ENCODE data around the gene AMPD2. TPM values are rescaled to one million over a fixed set of nuclear protein-coding genes. Genes with fewer than 3 reads are reported as not detected.
"Not testable (repeated sequence)": the region's sequence is repeated elsewhere in the genome, so short reads cannot be mapped to it uniquely, and the experiment has no call there.

Gene AMPD2
- total RNA-seq, 1 experiment from 2014 or later = 72.3 TPM

DNA sequence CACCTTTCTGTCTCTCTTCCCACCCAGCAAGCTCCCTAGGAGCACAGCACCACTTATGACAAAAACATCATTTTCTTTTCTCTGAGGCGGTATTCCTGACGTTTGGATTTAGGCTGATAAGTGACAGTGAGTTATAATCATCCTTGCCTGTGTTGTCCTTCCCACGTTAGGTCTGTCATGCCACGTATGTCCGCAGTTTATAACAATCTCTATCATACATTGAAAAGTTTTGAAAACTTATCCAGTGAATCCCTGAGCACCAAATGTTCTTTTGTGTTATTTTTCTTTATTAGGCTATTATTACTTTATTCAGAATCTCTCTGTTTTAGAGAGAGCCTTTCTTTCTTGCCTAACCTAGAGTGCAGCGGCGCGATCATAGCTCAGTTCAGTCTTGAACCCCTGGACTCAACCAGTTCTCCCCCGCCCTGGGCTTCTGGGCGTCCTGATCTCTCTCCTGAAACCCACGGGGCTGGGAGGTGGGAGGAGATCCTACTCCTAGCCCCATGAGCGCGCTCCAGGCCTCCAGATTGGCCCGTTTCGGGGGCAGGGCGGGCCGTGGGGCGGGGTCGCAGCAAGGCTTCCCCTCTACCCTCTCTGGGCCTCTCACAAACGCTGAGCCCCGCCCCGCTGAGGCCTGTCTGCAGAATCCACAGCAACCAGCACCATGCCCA is 48.0 kb downstream of the AMPD2 start, which contains the start of gene GSTM2:
Gene GSTM2 (plus strand): TSS at position 606 of the 671 bp plus-strand sequence. CDS start 59 bp downstream, at position 665.
- Histone ChIP-seq H4K20me1 (ENCODE audit: insufficient read depth, low read depth, low read length) (no peaks in the 10 kb centered on the region), H3K9ac (ENCODE audit: low read length) (peak within 1 kb of the TSS; percentile 50), H3K27me3 (ENCODE audit: low read length) (no peaks in the 10 kb centered on the region), H3K9me3 (ENCODE audit: low read length) (no peaks in the 10 kb centered on the region), H3K4me1 (ENCODE audit: low read length) (peaks cover 27% of the 10 kb centered on the region), H3K4me2 (ENCODE audit: low read depth, low read length, poor library complexity, severe bottlenecking) (peak within 1 kb of the TSS; percentile 50), H3K4me3 (ENCODE audit: low read length) (peak within 1 kb of the TSS; percentile 51; the same call in 1 of the 2 replicates), H3K79me2 (ENCODE audit: low read length) (no peaks in the 10 kb centered on the region), H3K27ac (ENCODE audit: low read length) (no peak within 1 kb of the TSS), H3K9me2 (replicated peaks; ENCODE audit: insufficient read depth, low read length) (no peaks in the 10 kb centered on the region), H2AFZ (ENCODE audit: low read length) (peak within 1 kb of the TSS; percentile 7; the same call in 1 of the 2 replicates), H3K36me3 (ENCODE audit: insufficient read depth, low read length) (no peaks in the 10 kb centered on the region)
- peak; percentile 86 for DNase-seq

DNA sequence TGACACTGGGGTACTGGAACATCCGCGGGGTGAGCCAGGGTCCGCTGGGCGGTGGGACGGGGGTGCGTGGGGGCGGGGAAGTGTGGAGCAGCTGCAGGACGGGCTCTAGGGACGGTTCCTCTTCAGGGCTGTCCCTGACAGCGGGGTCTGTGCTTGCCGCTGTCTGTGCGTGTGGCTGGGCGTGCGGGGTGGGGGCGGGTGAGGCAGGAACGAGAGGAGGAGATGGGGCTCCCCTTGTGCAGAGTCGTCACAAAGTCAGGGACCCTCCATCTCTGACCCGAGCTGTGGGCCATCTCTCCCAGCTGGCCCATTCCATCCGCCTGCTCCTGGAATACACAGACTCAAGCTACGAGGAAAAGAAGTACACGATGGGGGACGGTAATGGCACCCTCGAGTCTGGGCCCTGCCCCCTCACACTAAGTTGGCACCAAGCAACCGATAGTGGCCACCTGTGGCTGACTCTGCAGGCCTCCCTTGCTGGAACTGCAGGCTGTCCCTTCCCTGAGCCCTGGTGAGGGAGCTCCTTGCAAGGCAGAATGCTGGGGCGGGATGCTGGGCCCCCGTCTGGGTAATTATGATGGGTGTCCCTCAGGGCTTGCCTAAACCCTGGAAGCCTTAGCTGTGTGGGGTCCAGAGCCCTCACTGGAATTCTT is 48.6 kb downstream of the AMPD2 start:
- Histone ChIP-seq H3K27me3 (ENCODE audit: low read length) (no peaks in the 10 kb centered on the region), H3K36me3 (ENCODE audit: insufficient read depth, low read length) (no peaks in the 10 kb centered on the region), H3K9me3 (ENCODE audit: low read length) (no peaks in the 10 kb centered on the region), H3K27ac (ENCODE audit: low read length) (no peak overlapping the region), H3K79me2 (ENCODE audit: low read length) (no peaks in the 10 kb centered on the region), H4K20me1 (ENCODE audit: insufficient read depth, low read depth, low read length) (no peaks in the 10 kb centered on the region), H3K9me2 (replicated peaks; ENCODE audit: insufficient read depth, low read length) (no peaks in the 10 kb centered on the region), H2AFZ (ENCODE audit: low read length) (peak overlapping the region; percentile 7; the same call in 1 of the 2 replicates), H3K4me1 (ENCODE audit: low read length) (peaks cover 27% of the 10 kb centered on the region), H3K4me3 (ENCODE audit: low read length) (peak overlapping the region; percentile 51; the same call in 1 of the 2 replicates), H3K9ac (ENCODE audit: low read length) (peak overlapping the region; percentile 50), H3K4me2 (ENCODE audit: low read depth, low read length, poor library complexity, severe bottlenecking) (peak overlapping the region; percentile 50)
- DNase-seq = no peak

DNA sequence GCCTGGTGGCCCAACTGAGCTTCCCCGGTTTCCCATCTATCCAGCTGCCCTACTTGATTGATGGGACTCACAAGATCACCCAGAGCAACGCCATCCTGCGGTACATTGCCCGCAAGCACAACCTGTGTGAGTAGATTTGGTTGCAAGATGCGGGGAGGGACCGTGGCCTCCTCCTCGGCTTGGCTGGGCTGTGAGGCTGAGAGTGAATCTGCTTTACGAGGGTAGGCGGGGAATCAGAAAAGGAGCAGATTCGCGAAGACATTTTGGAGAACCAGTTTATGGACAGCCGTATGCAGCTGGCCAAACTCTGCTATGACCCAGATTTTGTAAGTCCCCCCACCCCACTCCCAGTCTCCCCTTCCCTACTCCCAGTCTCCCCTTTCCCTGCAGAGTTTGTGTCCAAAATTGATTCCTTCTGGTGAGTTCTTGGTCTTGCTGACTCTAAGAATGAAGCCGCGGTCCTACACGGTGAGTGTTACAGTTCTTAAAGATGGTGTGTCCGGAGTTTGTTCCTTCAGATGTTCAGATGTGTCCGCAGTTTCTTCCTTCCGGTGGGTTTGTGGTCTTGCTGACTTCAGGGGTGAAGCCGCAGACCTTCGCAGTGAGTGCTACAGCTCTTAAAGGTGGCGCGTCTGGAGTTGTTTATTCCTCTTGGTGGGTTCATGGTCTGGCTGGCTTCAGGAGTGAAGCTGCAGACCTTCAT is 49.8 kb downstream of the AMPD2 start:
- Histone ChIP-seq H3K9me2 (replicated peaks; ENCODE audit: insufficient read depth, low read length) (no peaks in the 10 kb centered on the region), H3K4me1 (ENCODE audit: low read length) (peaks cover 18% of the 10 kb centered on the region), H3K4me3 (ENCODE audit: low read length) (no peak overlapping the region), H3K27me3 (ENCODE audit: low read length) (no peaks in the 10 kb centered on the region), H3K9me3 (ENCODE audit: low read length) (no peaks in the 10 kb centered on the region), H2AFZ (ENCODE audit: low read length) (no peak overlapping the region), H3K79me2 (ENCODE audit: low read length) (no peaks in the 10 kb centered on the region), H3K36me3 (ENCODE audit: insufficient read depth, low read length) (no peaks in the 10 kb centered on the region), H4K20me1 (ENCODE audit: insufficient read depth, low read depth, low read length) (no peaks in the 10 kb centered on the region), H3K27ac (ENCODE audit: low read length) (no peak overlapping the region), H3K4me2 (ENCODE audit: low read depth, low read length, poor library complexity, severe bottlenecking) (no peak overlapping the region), H3K9ac (ENCODE audit: low read length) (no peak overlapping the region)
- DNase-seq = no peak

DNA sequence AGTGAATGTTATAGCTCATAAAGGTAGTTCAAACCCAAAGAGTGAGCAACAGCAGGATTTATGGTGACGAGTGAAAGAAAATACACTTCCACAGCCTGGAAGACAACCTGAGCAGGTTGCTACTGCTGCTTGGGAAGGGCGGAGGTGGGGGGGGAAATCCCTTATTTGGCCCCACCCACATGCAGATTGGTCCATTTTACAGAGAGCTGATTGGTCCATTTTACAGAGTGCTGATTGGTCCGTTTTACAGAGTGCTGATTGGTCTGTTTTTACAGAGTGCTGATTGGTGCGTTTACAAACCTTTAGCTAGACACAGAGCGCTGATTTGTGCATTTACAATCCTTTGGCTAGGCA is 50.3 kb downstream of the AMPD2 start:
- H3K27me3 ChIP-seq (ENCODE audit: low read length); H2AFZ ChIP-seq (ENCODE audit: low read length): not testable (repeated sequence)

DNA sequence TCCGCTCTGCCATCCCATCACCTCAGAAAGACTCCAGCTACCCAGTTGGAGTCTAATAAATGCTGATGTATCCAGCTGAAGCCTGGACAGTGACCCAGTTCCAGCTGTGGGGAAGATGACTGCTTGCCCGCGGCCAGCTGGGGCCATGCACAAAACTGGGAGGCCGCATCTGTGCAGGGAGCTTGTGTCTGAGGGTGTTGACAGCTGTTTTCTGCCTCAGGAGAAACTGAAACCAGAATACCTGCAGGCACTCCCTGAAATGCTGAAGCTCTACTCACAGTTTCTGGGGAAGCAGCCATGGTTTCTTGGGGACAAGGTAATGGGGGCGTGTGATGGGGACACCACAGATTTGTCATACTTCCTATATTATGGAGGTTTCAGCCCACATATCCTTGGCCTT is 51.4 kb downstream of the AMPD2 start:
- no peak overlapping the region for H3K27ac ChIP-seq (ENCODE audit: low read length)
- H3K9ac ChIP-seq (ENCODE audit: low read length) = no peak overlapping the region
- no peak for DNase-seq
- no peaks in the 10 kb centered on the region for H3K9me3 ChIP-seq (ENCODE audit: low read length)
- H2AFZ ChIP-seq (ENCODE audit: low read length) = no peak overlapping the region
- no peak overlapping the region for H3K4me2 ChIP-seq (ENCODE audit: low read depth, low read length, poor library complexity, severe bottlenecking)
- H4K20me1 ChIP-seq (ENCODE audit: insufficient read depth, low read depth, low read length) = no peaks in the 10 kb centered on the region
- H3K4me3 ChIP-seq (ENCODE audit: low read length) = no peak overlapping the region
- peaks cover 13% of the 10 kb centered on the region for H3K4me1 ChIP-seq (ENCODE audit: low read length)
- H3K36me3 ChIP-seq (ENCODE audit: insufficient read depth, low read length) = no peaks in the 10 kb centered on the region
- H3K9me2 ChIP-seq (replicated peaks; ENCODE audit: insufficient read depth, low read length) = no peaks in the 10 kb centered on the region
- H3K79me2 ChIP-seq (ENCODE audit: low read length) = no peaks in the 10 kb centered on the region
- no peaks in the 10 kb centered on the region for H3K27me3 ChIP-seq (ENCODE audit: low read length)

More for the DNA sequence above, 50.3 kb downstream of the AMPD2 start:
- H3K4me1 ChIP-seq (ENCODE audit: low read length) = peaks cover 13% of the 10 kb centered on the region
- H3K4me2 ChIP-seq (ENCODE audit: low read depth, low read length, poor library complexity, severe bottlenecking); H3K9me2 ChIP-seq (replicated peaks; ENCODE audit: insufficient read depth, low read length); H3K4me3 ChIP-seq (ENCODE audit: low read length); H3K36me3 ChIP-seq (ENCODE audit: insufficient read depth, low read length); H3K27ac ChIP-seq (ENCODE audit: low read length); DNase-seq; H4K20me1 ChIP-seq (ENCODE audit: insufficient read depth, low read depth, low read length); H3K9ac ChIP-seq (ENCODE audit: low read length); H3K9me3 ChIP-seq (ENCODE audit: low read length); H3K79me2 ChIP-seq (ENCODE audit: low read length): not testable (repeated sequence)

DNA sequence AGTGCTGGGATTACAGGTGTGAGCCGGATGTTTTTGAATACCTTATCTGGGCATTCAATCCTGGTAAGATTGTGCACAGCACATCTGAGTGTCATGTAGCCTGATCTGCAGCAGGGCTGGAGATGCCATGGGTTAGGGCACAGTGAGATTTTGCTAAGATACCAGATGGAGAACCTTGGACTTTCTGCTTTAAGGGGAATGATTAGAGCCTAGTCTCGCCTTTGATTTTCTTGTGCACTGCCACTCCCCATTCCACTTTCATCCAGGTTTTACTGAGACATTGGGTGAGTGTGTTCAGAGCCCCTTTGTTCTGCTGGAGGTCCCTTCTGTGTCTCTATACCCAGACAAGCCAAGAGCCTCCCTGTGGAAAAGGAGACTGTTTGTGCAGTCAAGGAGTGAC is 54.2 kb downstream of the AMPD2 start:
- H3K79me2 ChIP-seq (ENCODE audit: low read length); H3K4me1 ChIP-seq (ENCODE audit: low read length); H3K4me3 ChIP-seq (ENCODE audit: low read length); H3K36me3 ChIP-seq (ENCODE audit: insufficient read depth, low read length); H4K20me1 ChIP-seq (ENCODE audit: insufficient read depth, low read depth, low read length); H3K4me2 ChIP-seq (ENCODE audit: low read depth, low read length, poor library complexity, severe bottlenecking); H3K27ac ChIP-seq (ENCODE audit: low read length); DNase-seq; H3K9me2 ChIP-seq (replicated peaks; ENCODE audit: insufficient read depth, low read length); H3K27me3 ChIP-seq (ENCODE audit: low read length); H3K9ac ChIP-seq (ENCODE audit: low read length); H3K9me3 ChIP-seq (ENCODE audit: low read length); H2AFZ ChIP-seq (ENCODE audit: low read length): not testable (repeated sequence)

DNA sequence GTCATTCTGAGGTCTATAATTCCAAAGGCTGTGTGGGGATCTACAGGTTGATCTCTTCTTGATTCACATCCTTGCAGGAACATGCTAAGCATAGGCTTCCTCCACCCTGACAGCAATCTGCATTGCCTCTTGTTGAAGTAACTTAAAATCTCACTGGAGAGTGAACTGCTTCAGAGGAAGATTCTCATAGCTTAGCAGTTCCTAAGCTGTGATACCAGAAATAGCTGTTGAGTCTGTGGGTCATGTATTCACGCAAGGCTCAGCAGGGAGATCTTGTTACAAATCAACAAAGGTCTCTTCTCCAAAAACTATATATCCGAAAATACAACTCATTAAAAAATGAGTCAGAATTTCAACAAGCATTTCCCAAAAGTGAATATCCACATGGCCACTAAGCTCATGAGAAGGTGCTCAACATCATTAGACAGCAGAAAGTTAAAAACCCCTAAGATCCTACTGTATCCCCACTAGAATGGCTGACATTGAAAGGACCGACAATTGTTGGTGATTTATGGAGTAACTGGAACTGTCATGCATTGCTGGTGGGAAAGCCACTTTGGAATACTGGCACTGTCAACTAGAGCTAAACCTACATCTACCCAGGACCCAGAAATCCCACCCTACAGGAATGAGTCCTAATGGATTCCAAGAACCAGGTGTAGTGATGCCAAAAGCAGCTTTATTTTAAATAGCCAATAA is 57.2 kb downstream of the AMPD2 start:
- DNase-seq; H2AFZ ChIP-seq (ENCODE audit: low read length); H3K27me3 ChIP-seq (ENCODE audit: low read length); H3K4me1 ChIP-seq (ENCODE audit: low read length); H3K36me3 ChIP-seq (ENCODE audit: insufficient read depth, low read length); H3K9ac ChIP-seq (ENCODE audit: low read length); H3K27ac ChIP-seq (ENCODE audit: low read length); H4K20me1 ChIP-seq (ENCODE audit: insufficient read depth, low read depth, low read length); H3K9me2 ChIP-seq (replicated peaks; ENCODE audit: insufficient read depth, low read length); H3K9me3 ChIP-seq (ENCODE audit: low read length); H3K79me2 ChIP-seq (ENCODE audit: low read length); H3K4me2 ChIP-seq (ENCODE audit: low read depth, low read length, poor library complexity, severe bottlenecking); H3K4me3 ChIP-seq (ENCODE audit: low read length): not testable (repeated sequence)

DNA sequence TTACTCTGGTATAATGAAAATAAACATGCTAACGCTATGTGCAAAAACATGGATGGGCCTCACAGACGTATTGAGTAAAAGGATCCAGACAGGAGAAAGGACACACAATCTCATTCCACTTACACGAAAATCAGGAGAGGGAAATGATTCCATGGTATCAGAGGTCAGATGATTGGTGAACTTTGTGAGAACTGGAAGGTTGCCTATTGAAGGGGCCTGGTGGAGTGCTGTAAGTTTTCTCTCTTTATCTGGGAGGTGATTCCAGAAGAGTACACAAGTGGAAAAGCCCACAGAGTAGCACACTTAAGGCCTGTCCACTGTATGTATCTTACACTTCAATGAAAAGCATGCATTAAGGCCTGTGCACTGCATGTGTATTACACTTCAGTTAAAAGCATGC is 57.8 kb downstream of the AMPD2 start:
- no peak overlapping the region for H2AFZ ChIP-seq (ENCODE audit: low read length)
- H3K79me2 ChIP-seq (ENCODE audit: low read length) = no peaks in the 10 kb centered on the region
- DNase-seq = no peak
- H3K4me1 ChIP-seq (ENCODE audit: low read length) = no peaks in the 10 kb centered on the region
- no peaks in the 10 kb centered on the region for H3K36me3 ChIP-seq (ENCODE audit: insufficient read depth, low read length)
- no peaks in the 10 kb centered on the region for H3K27me3 ChIP-seq (ENCODE audit: low read length)
- H3K9me3 ChIP-seq (ENCODE audit: low read length) = no peaks in the 10 kb centered on the region
- H3K9me2 ChIP-seq (replicated peaks; ENCODE audit: insufficient read depth, low read length) = no peaks in the 10 kb centered on the region
- no peak overlapping the region for H3K4me2 ChIP-seq (ENCODE audit: low read depth, low read length, poor library complexity, severe bottlenecking)
- H4K20me1 ChIP-seq (ENCODE audit: insufficient read depth, low read depth, low read length) = no peaks in the 10 kb centered on the region
- no peak overlapping the region for H3K27ac ChIP-seq (ENCODE audit: low read length)
- no peak overlapping the region for H3K4me3 ChIP-seq (ENCODE audit: low read length)
- no peak overlapping the region for H3K9ac ChIP-seq (ENCODE audit: low read length)
